ENCODE measurements around the gene MTMR3.

- no peak for TF ChIP-seq CTCF (IDR thresholded peaks at IDR 0.05; ENCODE audit: insufficient read depth, low read depth, low read length)
- no peak for TF ChIP-seq EZH2 (IDR thresholded peaks at IDR 0.05; ENCODE audit: insufficient read depth, low read length)
Observed at GRCh38 chr22:29871684-29872083, 11.3 kb upstream of the MTMR3 start.
